Heart left ventricle (tissue), 13 donors: ENCODE data around the gene GAL3ST1.

Experiments used
- POLR2A ChIP-seq, 2 donors: fragments of 450-650 bp; IDR thresholded peaks; one replicate each; pipeline ENCODE4 v1.6.1; 2017; ENCODE audit warnings: antibody characterized with exemption in 2 of 2, mild to moderate bottlenecking in 2 of 2, moderate library complexity in 2 of 2
- TF ChIP-seq, protein P1 (sequence below), 12 donors: fragments of 200-600 bp; sonication (generic) in 4 of 12; IDR thresholded peaks; one replicate each; pipeline versions ENCODE4 v1.5.0 to v1.8.0; 2018 to 2022; ENCODE audit warnings: antibody characterized with exemption in 12 of 12, mild to moderate bottlenecking in 5 of 12
- donor health status: ischemic (EF 13 %, LVEDD 7.1; RV severe dilation, severe dysfunction).
- donor health status: DM: no; HTN: yes; CAD: no.
- donor health status: DM: no; HTN: no; CAD: no.
- donor health status: ischemic (EF 25% LVEDD 6.9; RV normal size, moderate dysfunction).
- donor health status: ischemic (EF 25% LVEDD 5.7; RV mildly dilated, moderate dysfunction).
- donor health status: ischemic (EF 35%, LVEDD 5.7; RV mildly dilated, moderate dysfunction).
- donor health status: nonischemic (EF 11% LVEDD 7.7; RV severe dilation, severe dysfunction).
- donor health status: DM: yes; HTN: yes; CAD: no.
- donor health status: PGD.
- donor health status: ischemic (EF 29% LVEDD 5.4; RV normal size, mild dysfunction).
- donor health status: nonischemic (EF 23%, LVEDD 6.1; RV moderate dilation, normal function).

DNA sequence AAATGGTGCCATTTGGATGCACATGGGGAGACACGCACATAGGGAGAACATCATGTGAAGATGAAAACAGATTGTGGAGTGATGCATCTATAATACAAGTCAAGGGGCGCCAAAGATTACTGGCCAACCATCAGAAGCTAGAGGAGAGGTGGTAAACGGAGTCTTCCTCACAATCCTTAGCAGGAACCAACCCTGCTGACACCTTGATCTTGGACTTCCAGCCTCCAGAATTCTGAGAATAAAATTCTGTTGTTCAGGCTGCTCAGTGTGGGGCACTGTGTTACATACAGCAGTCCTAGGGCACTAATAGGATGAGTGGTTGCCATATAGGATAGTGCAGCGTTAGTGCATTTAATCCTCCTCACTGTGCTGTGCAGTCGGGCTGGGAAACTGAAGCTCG is 61.0 kb downstream of the GAL3ST1 start:
- TF ChIP-seq, protein P1, sequence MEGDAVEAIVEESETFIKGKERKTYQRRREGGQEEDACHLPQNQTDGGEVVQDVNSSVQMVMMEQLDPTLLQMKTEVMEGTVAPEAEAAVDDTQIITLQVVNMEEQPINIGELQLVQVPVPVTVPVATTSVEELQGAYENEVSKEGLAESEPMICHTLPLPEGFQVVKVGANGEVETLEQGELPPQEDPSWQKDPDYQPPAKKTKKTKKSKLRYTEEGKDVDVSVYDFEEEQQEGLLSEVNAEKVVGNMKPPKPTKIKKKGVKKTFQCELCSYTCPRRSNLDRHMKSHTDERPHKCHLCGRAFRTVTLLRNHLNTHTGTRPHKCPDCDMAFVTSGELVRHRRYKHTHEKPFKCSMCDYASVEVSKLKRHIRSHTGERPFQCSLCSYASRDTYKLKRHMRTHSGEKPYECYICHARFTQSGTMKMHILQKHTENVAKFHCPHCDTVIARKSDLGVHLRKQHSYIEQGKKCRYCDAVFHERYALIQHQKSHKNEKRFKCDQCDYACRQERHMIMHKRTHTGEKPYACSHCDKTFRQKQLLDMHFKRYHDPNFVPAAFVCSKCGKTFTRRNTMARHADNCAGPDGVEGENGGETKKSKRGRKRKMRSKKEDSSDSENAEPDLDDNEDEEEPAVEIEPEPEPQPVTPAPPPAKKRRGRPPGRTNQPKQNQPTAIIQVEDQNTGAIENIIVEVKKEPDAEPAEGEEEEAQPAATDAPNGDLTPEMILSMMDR (IDR thresholded peaks at IDR 0.05) = no peak
- TF ChIP-seq POLR2A (IDR thresholded peaks at IDR 0.05) = no peak
